ENCODE measurements around the gene VEGFB.

DNA sequence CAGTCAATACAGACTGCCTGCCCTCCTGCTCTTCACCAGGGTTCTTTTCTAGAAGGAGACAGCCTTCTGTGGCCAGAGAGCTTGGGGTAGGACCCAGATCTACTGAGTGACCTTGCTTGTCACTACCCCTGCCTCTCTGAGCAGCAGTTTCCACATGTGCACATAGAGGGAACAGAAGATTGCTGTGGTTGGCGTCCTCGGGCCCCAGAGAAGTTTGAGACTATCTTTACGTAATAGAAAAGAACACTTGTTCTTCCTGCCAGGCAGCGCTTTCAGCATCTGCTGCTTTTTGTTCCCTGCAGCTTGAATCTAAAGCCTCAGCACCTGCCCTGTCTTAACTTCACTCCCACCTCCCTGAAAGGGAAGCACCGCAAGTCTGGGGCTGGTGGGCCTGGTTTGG lies 4.6 kb downstream of the VEGFB start:
- TF ChIP-seq, protein P1, sequence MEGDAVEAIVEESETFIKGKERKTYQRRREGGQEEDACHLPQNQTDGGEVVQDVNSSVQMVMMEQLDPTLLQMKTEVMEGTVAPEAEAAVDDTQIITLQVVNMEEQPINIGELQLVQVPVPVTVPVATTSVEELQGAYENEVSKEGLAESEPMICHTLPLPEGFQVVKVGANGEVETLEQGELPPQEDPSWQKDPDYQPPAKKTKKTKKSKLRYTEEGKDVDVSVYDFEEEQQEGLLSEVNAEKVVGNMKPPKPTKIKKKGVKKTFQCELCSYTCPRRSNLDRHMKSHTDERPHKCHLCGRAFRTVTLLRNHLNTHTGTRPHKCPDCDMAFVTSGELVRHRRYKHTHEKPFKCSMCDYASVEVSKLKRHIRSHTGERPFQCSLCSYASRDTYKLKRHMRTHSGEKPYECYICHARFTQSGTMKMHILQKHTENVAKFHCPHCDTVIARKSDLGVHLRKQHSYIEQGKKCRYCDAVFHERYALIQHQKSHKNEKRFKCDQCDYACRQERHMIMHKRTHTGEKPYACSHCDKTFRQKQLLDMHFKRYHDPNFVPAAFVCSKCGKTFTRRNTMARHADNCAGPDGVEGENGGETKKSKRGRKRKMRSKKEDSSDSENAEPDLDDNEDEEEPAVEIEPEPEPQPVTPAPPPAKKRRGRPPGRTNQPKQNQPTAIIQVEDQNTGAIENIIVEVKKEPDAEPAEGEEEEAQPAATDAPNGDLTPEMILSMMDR (conservative IDR thresholded peaks at IDR 0.05 in 1 of 2, IDR thresholded peaks at IDR 0.05 in 1 of 2; ENCODE audit: low read depth in 1 of 2, low read length in 2 of 2) = no peak
- no peak for TF ChIP-seq EZH2 (IDR thresholded peaks at IDR 0.05; ENCODE audit: low read length, missing control alignments)

Data from fibroblast of lung (primary cell).